ENCODE results near the gene NACC1.
A peak's percentile ranks its signal among the peaks of the same experiment; 100 is the strongest.

The NACC1 gene

GRCh38 chr19:13115936-13116281, 2.2 kb upstream of the NACC1 start:
- no peak for DNase-seq (ENCODE audit: low read depth in 1 of 2, low spot score in 1 of 2)
- Histone ChIP-seq H3K27me3 (ENCODE audit: insufficient read depth, poor library complexity, severe bottlenecking) (no peaks in the 10 kb centered on the region), H3K27ac (replicated peaks) (peak overlapping the region; percentile 83), H3K4me3 (replicated peaks; ENCODE audit: insufficient read depth, low read length) (peak overlapping the region; percentile 98)
- TF ChIP-seq CTCF (IDR thresholded peaks at IDR 0.05; ENCODE audit: insufficient read depth, low read length) (no peak), GABPA (IDR thresholded peaks at IDR 0.05; ENCODE audit: low read depth) (no peak), SPI1 (IDR thresholded peaks at IDR 0.05; ENCODE audit: borderline replicate concordance, low read depth) (no peak), REST (IDR thresholded peaks at IDR 0.05; ENCODE audit: insufficient replicate concordance, low read depth) (no peak), POLR2AphosphoS5 (IDR thresholded peaks at IDR 0.05; ENCODE audit: low read depth) (no peak)

- Histone ChIP-seq H3K4me3 (replicated peaks; ENCODE audit: insufficient read depth, low read length) (peak within 1 kb of the TSS; percentile 98), H3K27ac (replicated peaks) (peak within 1 kb of the TSS; percentile 83), H3K27me3 (ENCODE audit: insufficient read depth, poor library complexity, severe bottlenecking) (no peaks in the 10 kb centered on the region)
- no peak for TF ChIP-seq CTCF (IDR thresholded peaks at IDR 0.05; ENCODE audit: insufficient read depth, low read length)
- TF ChIP-seq SPI1 (IDR thresholded peaks at IDR 0.05; ENCODE audit: borderline replicate concordance, low read depth): no peak; the same call in 1 of the 2 replicates
- peak; percentile 56; the same call in 1 of the 2 replicates for TF ChIP-seq GABPA (IDR thresholded peaks at IDR 0.05; ENCODE audit: low read depth)
- peak; percentile 72 for TF ChIP-seq POLR2AphosphoS5 (IDR thresholded peaks at IDR 0.05; ENCODE audit: low read depth)
- peak; percentile 36 for TF ChIP-seq REST (IDR thresholded peaks at IDR 0.05; ENCODE audit: insufficient replicate concordance, low read depth)
- peak; percentile 96 to 98 for DNase-seq (ENCODE audit: low read depth in 1 of 2, low spot score in 1 of 2)
Measured at GRCh38 chr19:13116282-13117175, 1.5 kb upstream of the NACC1 start, which contains the start of gene TRMT1. Gene TRMT1, minus strand, starts transcription at chr19:13116740. Its CDS starts 341 bp downstream, at chr19:13116399.

GRCh38 chr19:13117176-13117771, 790 bp upstream of the NACC1 start:
- DNase-seq (ENCODE audit: low read depth in 1 of 2, low spot score in 1 of 2): no peak
- TF ChIP-seq SPI1 (IDR thresholded peaks at IDR 0.05; ENCODE audit: borderline replicate concordance, low read depth): no peak
- no peak for TF ChIP-seq REST (IDR thresholded peaks at IDR 0.05; ENCODE audit: insufficient replicate concordance, low read depth)
- TF ChIP-seq GABPA (IDR thresholded peaks at IDR 0.05; ENCODE audit: low read depth): no peak
- TF ChIP-seq POLR2AphosphoS5 (IDR thresholded peaks at IDR 0.05; ENCODE audit: low read depth): no peak
- TF ChIP-seq CTCF (IDR thresholded peaks at IDR 0.05; ENCODE audit: insufficient read depth, low read length): no peak
- peak overlapping the region; percentile 83 for H3K27ac ChIP-seq (replicated peaks)
- peak overlapping the region; percentile 98 for H3K4me3 ChIP-seq (replicated peaks; ENCODE audit: insufficient read depth, low read length)
- H3K27me3 ChIP-seq (ENCODE audit: insufficient read depth, poor library complexity, severe bottlenecking): no peaks in the 10 kb centered on the region
